ENCODE data around the gene C3orf33. TPM values are rescaled to one million over a fixed set of nuclear protein-coding genes. Genes with fewer than 3 reads are reported as not detected.
A peak's percentile ranks its signal among the peaks of the same experiment; 100 is the strongest.

The C3orf33 gene
- total and polyA plus RNA-seq, 5 experiments from 2014 or later = 3.2 to 5.6 (median 4.3) TPM

DNA sequence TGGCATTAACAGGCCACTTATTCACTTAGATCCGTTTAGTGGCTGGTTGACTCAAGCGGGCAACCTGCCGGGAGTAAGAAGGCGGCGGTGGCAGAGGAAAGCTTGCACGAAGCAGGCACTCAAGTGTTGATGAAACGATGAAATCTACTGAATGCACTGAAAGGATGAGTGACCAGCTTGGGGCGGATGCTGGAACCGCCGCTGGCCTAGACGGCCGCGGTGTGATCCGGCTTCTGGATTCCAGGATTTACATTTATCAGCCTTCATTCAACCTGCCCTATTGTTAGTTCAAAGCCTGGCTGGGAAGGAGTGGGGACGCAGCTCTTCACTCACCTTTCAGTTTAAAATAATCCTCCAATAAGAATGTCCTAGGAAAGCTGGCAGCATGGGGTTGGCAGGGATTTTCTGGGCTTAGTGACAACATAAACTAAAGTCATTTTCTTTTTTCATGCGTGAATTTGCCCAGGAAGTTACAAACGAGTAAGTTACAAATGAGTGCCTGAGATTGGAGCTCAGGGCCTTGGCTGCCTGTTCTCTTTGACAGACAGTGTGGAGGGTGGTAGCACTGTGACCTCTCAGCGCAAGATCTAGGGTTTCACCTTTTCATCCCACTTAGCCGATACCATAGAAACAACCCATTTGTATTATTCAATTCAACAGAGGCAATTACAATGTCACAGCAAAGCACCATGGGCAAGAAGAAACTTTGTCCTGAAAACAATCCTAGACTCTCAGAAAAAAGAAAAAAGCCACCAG is 60.1 kb downstream of the C3orf33 start:
- peaks cover 0 to 2% (median 0%) of the 10 kb centered on the region in 9 donors for H3K9me3 Mint-ChIP-seq
- peaks cover 11 to 43% (median 35%) of the 10 kb centered on the region in 5 donors for H3K27me3 Mint-ChIP-seq
- no peaks in the 10 kb centered on the region for H3K36me3 Mint-ChIP-seq
- POLR2A ChIA-PET = no interaction called here
- DNase-seq (no peak), ATAC-seq (peak in 1 of 2 donors; percentile 2)
- H3K4me1 Mint-ChIP-seq = peaks cover 14 to 27% (median 23%) of the 10 kb centered on the region in 4 donors
- peak overlapping the region in 2 of 10 donors; percentile 45 to 54 for H3K27ac Mint-ChIP-seq
- H3K4me3 Mint-ChIP-seq = peak overlapping the region; percentile 57 to 98 (median 90)

DNA sequence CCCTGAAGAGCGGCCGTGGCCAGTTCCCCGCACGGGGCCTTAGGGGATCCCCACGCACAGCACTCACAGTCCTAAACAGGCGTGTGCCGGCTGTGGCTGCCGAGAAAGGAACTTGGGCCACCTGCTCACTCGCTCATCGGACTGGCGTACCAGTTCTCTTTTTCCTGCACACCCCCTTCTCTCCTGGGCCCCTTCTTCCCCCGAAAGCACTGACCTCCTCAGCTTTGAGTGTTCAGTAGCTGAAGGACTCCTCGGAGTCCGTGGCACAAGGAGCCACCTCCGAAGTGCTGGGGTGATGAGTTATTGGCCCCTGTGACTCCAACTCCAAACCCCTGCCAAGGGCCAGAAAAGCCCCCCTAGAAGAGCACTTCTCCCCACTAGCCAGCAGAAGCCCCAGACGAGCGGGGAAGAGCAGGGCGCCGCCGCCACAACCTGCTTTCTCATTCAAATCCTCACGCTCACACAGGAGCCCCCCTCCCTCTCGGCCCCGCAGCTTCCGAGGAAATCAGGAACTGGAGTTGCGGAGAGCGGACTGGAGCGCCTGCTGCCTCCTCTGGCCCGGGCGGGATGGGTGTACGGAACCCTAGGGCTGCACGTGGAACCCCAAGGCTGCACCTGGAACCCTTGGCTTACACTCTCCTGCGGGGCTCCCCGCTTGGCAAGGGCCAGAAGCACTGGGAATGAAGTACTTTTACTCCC is 61.3 kb downstream of the C3orf33 start, which contains the start of gene PLCH1:
Gene PLCH1, minus strand, starts transcription at position 446 of the 699 bp plus-strand sequence. CDS start 40,847 bp downstream, outside the sequence.
- H3K27ac Mint-ChIP-seq = peak within 1 kb of the TSS in 8 of 10 donors; percentile 8 to 92 (median 60)

DNA sequence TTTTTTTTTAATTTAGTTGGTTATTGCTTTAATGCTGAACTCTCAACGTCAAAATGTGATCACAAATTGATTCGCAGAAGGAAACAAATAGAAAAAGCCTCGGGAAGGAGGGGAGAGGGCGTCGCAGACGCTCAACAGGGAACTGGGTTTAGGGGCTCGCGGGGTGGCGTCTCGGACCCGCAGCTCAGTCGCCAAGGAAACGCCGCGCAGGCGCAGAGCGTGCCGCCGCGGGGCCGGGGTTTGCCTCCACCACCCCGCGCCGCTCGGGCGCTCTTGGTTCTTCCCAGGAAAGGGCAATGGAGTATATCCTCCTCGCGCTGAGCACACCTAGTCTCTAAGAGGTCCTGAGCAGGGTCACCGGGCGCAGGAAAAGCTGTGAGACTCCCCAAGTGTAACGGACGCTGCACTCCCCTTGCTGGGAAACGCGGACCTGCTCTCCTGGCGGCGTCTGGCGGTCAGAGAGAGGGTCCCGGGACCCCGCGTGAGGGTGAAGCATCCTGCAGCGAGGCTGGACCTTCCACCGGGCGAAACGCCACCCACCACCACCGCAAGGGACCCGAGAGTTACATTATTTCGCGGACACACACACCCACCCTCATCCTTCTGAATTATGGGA is 62.0 kb downstream of the C3orf33 start:
- POLR2A ChIA-PET = interaction anchor here (0.7 kb wide), 1 partner anchor 36 kb away, joined by 3 read pairs; no protein-coding TSS in a partner anchor

More for the DNA sequence above, 61.3 kb downstream of the C3orf33 start, which contains the start of gene PLCH1:
- Mint-ChIP-seq H3K27me3 (peaks cover 12 to 55% (median 47%) of the 10 kb centered on the region in 5 donors), H3K4me1 (peaks cover 14 to 27% (median 23%) of the 10 kb centered on the region in 4 donors), H3K9me3 (peaks cover 0 to 2% (median 0%) of the 10 kb centered on the region in 9 donors), H3K36me3 (no peaks in the 10 kb centered on the region), H3K4me3 (peak within 1 kb of the TSS; percentile 84 to 98 (median 90))
- POLR2A ChIA-PET = no interaction called here
- peak; percentile 71 to 72 for ATAC-seq
- DNase-seq = peak in 9 of 10 donors; percentile 8 to 45 (median 17)

DNA sequence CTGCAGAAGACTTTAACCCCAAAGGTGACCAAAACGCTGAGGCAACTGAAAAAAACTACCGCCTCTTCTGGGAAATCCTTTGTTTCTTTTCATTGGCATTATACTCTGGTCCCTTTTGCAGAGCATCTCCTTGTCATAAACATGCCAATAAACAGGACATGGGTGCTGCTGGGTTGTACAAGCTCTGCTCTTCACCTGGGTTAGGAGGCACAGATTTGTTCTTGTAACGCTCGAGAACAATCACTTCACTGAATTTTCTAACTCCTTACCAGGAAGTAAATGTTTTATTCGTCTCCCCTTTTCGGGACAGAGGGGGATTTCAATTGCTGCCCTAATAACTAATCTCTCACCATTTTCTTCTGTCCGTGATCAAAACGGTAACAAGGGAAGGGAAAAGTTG is 62.5 kb downstream of the C3orf33 start:
- Mint-ChIP-seq H3K27ac (peak overlapping the region in 5 of 10 donors; percentile 21 to 92 (median 51)), H3K9me3 (peaks cover 0 to 2% (median 0%) of the 10 kb centered on the region in 9 donors), H3K36me3 (no peaks in the 10 kb centered on the region), H3K4me3 (peak overlapping the region; percentile 84 to 98 (median 90)), H3K27me3 (peaks cover 17 to 64% (median 50%) of the 10 kb centered on the region in 5 donors), H3K4me1 (peaks cover 14 to 27% (median 23%) of the 10 kb centered on the region in 4 donors)
- ATAC-seq = no peak
- POLR2A ChIA-PET = interaction anchor here (0.7 kb wide), 1 partner anchor 36 kb away, joined by 3 read pairs; no protein-coding TSS in a partner anchor
- DNase-seq = peak in 3 of 10 donors; percentile 6 to 13 (median 10)

More for the DNA sequence above, 62.0 kb downstream of the C3orf33 start:
- ATAC-seq = peak; percentile 38 to 58
- peak overlapping the region in 8 of 10 donors; percentile 8 to 92 (median 60) for H3K27ac Mint-ChIP-seq
- peak overlapping the region; percentile 84 to 98 (median 90) for H3K4me3 Mint-ChIP-seq
- DNase-seq = peak in 8 of 10 donors; percentile 9 to 64 (median 25)
- peaks cover 15 to 62% (median 47%) of the 10 kb centered on the region in 5 donors for H3K27me3 Mint-ChIP-seq
- peaks cover 0 to 2% (median 0%) of the 10 kb centered on the region in 9 donors for H3K9me3 Mint-ChIP-seq
- peaks cover 14 to 27% (median 23%) of the 10 kb centered on the region in 4 donors for H3K4me1 Mint-ChIP-seq
- no peaks in the 10 kb centered on the region for H3K36me3 Mint-ChIP-seq

DNA sequence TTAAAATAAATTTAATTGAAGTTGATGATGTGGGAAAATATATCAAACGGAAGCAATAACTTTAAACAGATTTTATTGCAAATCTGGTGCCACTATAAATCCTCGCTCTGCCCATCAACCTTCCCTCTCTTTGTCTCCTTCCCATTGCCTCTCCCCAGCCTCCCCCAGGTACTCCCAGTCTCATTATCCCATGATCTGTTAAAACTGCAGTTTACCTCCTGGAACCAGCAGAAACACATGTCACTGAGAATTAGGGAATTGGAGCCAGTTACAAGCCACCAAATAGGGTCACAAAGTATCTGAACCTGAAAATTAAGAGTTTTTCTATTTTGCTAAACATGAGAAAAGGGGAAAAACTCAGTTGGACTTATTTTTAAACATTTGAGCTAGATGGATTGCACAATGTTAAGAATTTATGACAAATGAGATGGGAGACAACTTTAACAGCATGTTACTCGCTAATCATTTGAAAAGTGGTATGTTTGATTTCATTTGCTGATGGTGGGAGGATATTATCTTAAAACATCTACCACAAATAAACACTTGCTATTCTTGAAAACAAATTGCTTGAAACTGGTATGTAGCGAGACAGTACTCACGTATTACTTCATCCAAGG is 63.6 kb downstream of the C3orf33 start:
- no peak overlapping the region for H3K27ac Mint-ChIP-seq
- H3K9me3 Mint-ChIP-seq = peaks cover 0 to 2% (median 0%) of the 10 kb centered on the region in 9 donors
- peak overlapping the region in 6 of 10 donors; percentile 5 to 98 (median 81) for H3K4me3 Mint-ChIP-seq
- H3K27me3 Mint-ChIP-seq = peaks cover 19 to 75% (median 52%) of the 10 kb centered on the region in 5 donors
- ATAC-seq (no peak), DNase-seq (no peak)
- H3K4me1 Mint-ChIP-seq = peaks cover 14 to 32% (median 23%) of the 10 kb centered on the region in 4 donors
- POLR2A ChIA-PET = no interaction called here
- H3K36me3 Mint-ChIP-seq = no peaks in the 10 kb centered on the region

DNA sequence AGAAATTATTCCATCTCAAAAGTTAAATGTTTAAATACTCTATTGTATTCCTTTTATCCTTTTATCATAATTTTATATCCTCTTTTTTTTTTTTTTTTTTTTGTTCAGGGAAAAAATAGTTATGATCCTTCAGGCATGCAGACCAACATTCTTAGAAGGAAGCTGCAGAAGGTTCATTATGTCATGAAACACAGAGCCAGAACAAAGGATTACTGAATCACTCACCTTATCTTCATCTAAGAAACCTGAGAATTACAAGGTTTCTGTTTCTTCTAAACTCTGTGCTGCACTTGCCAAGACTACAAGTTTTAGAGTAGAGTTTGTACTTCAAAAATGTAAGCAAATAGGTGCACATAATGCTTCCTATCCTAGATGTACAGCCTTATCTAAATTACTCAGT is 64.5 kb downstream of the C3orf33 start:
- no peaks in the 10 kb centered on the region for H3K36me3 Mint-ChIP-seq
- H3K9me3 Mint-ChIP-seq = peaks cover 0 to 2% (median 0%) of the 10 kb centered on the region in 9 donors
- H3K4me3 Mint-ChIP-seq = no peak overlapping the region
- H3K27ac Mint-ChIP-seq = no peak overlapping the region
- no peak for ATAC-seq
- peaks cover 19 to 77% (median 52%) of the 10 kb centered on the region in 5 donors for H3K27me3 Mint-ChIP-seq
- POLR2A ChIA-PET = no interaction called here
- DNase-seq = no peak
- peaks cover 14 to 33% (median 23%) of the 10 kb centered on the region in 4 donors for H3K4me1 Mint-ChIP-seq

DNA sequence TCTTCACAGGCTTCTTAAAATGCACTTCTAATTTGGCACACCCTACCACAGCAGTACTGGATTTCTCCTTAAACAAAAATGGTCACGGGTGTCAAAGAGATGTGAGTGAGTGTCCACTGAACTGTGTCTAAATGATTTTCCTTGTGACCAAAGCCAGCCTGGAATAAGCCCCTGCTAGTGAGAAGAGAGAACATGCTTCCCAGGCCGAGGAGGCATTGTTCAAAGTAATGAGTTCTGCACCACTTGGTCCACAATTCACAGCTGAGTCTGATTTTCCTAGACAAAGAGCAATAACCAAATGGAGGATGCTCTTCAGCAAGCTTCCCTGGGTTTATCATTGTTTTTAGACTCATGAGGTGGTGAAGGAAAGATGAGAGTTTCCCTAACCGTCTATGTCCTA is 65.0 kb downstream of the C3orf33 start:
- POLR2A ChIA-PET = no interaction called here
- peaks cover 19 to 77% (median 50%) of the 10 kb centered on the region in 5 donors for H3K27me3 Mint-ChIP-seq
- H3K36me3 Mint-ChIP-seq = no peaks in the 10 kb centered on the region
- H3K9me3 Mint-ChIP-seq = peaks cover 0 to 2% (median 0%) of the 10 kb centered on the region in 9 donors
- H3K4me1 Mint-ChIP-seq = peaks cover 14 to 32% (median 22%) of the 10 kb centered on the region in 4 donors
- DNase-seq (no peak), ATAC-seq (no peak)
- no peak overlapping the region for H3K4me3 Mint-ChIP-seq
- no peak overlapping the region for H3K27ac Mint-ChIP-seq

DNA sequence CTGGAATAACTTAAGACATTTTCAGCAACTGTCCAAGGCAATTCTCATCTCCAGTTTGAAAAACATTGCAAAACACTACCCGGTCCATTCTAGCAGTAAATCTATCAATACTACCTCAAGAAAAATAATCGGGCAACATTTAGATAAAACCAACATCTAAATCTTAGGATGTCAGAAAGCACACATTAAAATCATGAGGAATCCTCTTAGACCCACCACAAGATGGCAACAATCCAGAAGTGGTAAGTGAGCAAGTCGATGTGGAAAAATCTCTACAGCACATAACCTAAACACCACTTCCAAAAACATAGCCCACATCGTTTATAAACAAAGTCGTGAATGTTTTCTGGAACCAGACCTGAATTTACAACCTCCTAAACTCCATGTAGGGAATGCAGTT is 66.9 kb downstream of the C3orf33 start:
- Mint-ChIP-seq H3K27me3 (peaks cover 16 to 64% (median 38%) of the 10 kb centered on the region in 5 donors), H3K9me3 (peaks cover 0 to 2% (median 0%) of the 10 kb centered on the region in 9 donors), H3K4me3 (no peak overlapping the region), H3K36me3 (no peaks in the 10 kb centered on the region), H3K4me1 (peaks cover 4 to 14% (median 9%) of the 10 kb centered on the region in 4 donors), H3K27ac (no peak overlapping the region)
- POLR2A ChIA-PET = no interaction called here
- DNase-seq = no peak
- ATAC-seq = no peak

DNA sequence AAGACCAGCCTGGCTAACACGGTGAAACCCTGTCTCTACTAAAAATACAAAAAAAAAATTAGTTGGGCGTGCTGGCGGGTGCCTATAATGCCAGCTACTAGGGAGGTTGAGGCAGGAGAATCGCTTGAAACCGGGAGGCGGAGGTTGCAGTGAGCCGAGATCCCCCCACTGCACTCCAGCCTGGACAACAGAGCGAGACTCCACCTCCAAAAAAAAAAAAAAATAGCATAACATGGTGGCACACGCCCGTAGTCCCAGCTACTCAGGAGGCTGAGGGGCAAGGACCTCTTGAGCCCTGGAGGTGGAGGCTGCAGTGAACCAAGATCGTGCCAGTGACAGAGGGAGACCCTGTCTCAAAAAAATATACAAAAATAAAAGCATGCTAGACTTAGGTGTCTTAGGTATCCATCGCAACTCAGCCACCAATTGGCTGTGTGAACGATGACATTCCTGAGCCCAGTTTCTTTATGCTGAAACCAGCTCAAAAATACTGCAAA is 67.5 kb downstream of the C3orf33 start:
- Mint-ChIP-seq H3K4me1 (peaks cover 1 to 9% (median 6%) of the 10 kb centered on the region in 4 donors), H3K27ac (no peak overlapping the region), H3K9me3 (peaks cover 0 to 1% (median 0%) of the 10 kb centered on the region in 9 donors), H3K27me3 (peaks cover 13 to 59% (median 37%) of the 10 kb centered on the region in 5 donors), H3K4me3 (no peak overlapping the region), H3K36me3 (no peaks in the 10 kb centered on the region)
- no peak for DNase-seq
- POLR2A ChIA-PET = no interaction called here
- no peak for ATAC-seq

DNA sequence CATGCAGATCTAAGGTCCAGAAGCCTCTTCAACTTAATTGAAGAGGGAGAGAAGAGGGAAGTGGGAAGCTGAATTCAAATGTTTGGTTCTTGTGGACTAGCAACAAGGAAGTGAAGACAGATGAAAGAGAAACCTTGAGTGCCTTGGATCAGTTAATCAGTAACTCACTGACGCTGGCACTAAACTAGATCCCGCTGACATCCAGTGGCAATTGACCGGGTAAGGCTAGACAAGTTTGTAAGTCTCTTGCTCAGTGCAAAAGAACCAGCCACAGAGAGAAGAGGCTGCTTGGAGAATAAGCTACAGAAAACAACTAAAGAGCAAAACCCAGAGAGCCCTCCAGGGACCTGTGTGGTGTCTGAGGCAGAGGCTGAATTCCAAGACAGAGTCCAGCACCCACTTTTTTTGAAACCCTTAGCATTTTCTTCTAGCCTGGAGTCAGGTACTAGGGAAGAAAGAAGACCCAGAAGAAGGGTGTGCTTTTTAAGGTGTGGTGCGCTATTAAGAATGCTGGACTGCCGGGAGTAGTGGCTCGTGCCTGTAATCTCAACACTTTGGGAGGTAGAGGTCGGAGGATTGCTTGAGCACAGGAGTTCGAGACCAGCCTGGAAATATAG is 68.1 kb downstream of the C3orf33 start:
- POLR2A ChIA-PET = interaction anchor here (0.6 kb wide), 1 partner anchor 52 kb away, joined by 8 read pairs; no protein-coding TSS in a partner anchor
- Mint-ChIP-seq H3K27ac (peak overlapping the region in 1 of 10 donors; percentile 92), H3K4me3 (no peak overlapping the region), H3K9me3 (no peaks in the 10 kb centered on the region), H3K4me1 (peaks cover 0 to 6% (median 2%) of the 10 kb centered on the region in 4 donors), H3K36me3 (no peaks in the 10 kb centered on the region), H3K27me3 (peaks cover 15 to 52% (median 36%) of the 10 kb centered on the region in 5 donors)
- ATAC-seq = no peak
- DNase-seq = no peak

DNA sequence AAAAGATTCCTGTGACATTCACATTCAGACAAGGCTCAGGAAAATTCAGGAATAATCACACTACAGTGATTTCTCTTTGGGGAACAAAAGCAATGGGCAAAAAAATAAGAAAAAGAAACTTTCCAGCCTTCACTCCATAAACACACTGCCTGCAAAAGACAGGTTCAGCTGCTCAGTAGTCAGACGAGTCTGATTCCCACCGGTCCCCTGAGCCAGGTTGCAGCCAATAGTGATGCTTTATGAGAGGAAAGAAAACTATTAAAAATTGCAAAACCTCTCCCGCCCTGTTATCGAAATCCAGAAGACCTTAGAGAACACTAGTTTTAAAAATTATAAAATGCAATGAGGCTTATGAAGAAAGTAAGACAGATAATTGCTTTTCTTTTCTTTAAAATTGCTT is 69.7 kb downstream of the C3orf33 start:
- no peak for ATAC-seq
- POLR2A ChIA-PET = no interaction called here
- Mint-ChIP-seq H3K27ac (peak overlapping the region in 1 of 10 donors; percentile 10), H3K4me1 (peaks cover 0 to 6% (median 0%) of the 10 kb centered on the region in 4 donors), H3K9me3 (no peaks in the 10 kb centered on the region), H3K36me3 (no peaks in the 10 kb centered on the region), H3K27me3 (peaks cover 13 to 43% (median 34%) of the 10 kb centered on the region in 5 donors), H3K4me3 (no peak overlapping the region)
- DNase-seq = no peak
